ENCODE measurements around the gene RNF115. TPM values are rescaled to one million over a fixed set of nuclear protein-coding genes. Genes with fewer than 3 reads are reported as not detected.
"Not testable (repeated sequence)": the region's sequence is repeated elsewhere in the genome, so short reads cannot be mapped to it uniquely, and the experiment has no call there.

The RNF115 gene
- polyA plus RNA-seq, 1 donor from 2014 or later, result 22.3 TPM

- Histone ChIP-seq H3K27ac (ENCODE audit: low read length) (no peak overlapping the region), H3K79me2 (replicated peaks; ENCODE audit: insufficient read depth, low read length) (peaks cover 16% of the 10 kb centered on the region), H3K9ac (ENCODE audit: low read length) (peak overlapping the region; percentile 9), H3K9me3 (ENCODE audit: low read length) (no peaks in the 10 kb centered on the region), H4K20me1 (ENCODE audit: insufficient read depth) (no peaks in the 10 kb centered on the region), H3K27me3 (ENCODE audit: insufficient read depth, low read depth, low read length) (no peaks in the 10 kb centered on the region), H2AFZ (ENCODE audit: low read depth, low read length) (no peak overlapping the region), H3K4me2 (ENCODE audit: low read length) (peak overlapping the region; percentile 78), H3K36me3 (ENCODE audit: insufficient read depth, low read length) (peaks cover 5% of the 10 kb centered on the region), H3K4me3 (ENCODE audit: low read length) (peak overlapping the region; percentile 90), H3F3A (ENCODE audit: insufficient read depth, low read length, poor library complexity, severe bottlenecking) (no peaks in the 10 kb centered on the region), H3K9me2 (ENCODE audit: insufficient read depth, low read length) (no peaks in the 10 kb centered on the region)
- no peak for TF ChIP-seq EZH2 (IDR thresholded peaks at IDR 0.05; ENCODE audit: borderline replicate concordance, insufficient read depth, low read length, poor library complexity, severe bottlenecking)
- TF ChIP-seq CTCF (IDR thresholded peaks at IDR 0.05; ENCODE audit: poor library complexity, severe bottlenecking), result peak; percentile 49
Observed at GRCh38 chr1:145826030-145826429, 2.1 kb upstream of the RNF115 start.

GRCh38 chr1:145824499-145824842 lies 576 bp upstream of the RNF115 start:
- Histone ChIP-seq H3K27me3 (ENCODE audit: insufficient read depth, low read depth, low read length) (no peaks in the 10 kb centered on the region), H3F3A (ENCODE audit: insufficient read depth, low read length, poor library complexity, severe bottlenecking) (no peaks in the 10 kb centered on the region), H3K4me2 (ENCODE audit: low read length) (peak overlapping the region; percentile 78), H4K20me1 (ENCODE audit: insufficient read depth) (no peaks in the 10 kb centered on the region), H3K9me3 (ENCODE audit: low read length) (no peaks in the 10 kb centered on the region), H2AFZ (ENCODE audit: low read depth, low read length) (peak overlapping the region; percentile 85), H3K27ac (ENCODE audit: low read length) (peak overlapping the region; percentile 81), H3K4me3 (ENCODE audit: low read length) (peak overlapping the region; percentile 90), H3K79me2 (replicated peaks; ENCODE audit: insufficient read depth, low read length) (peaks cover 17% of the 10 kb centered on the region), H3K9me2 (ENCODE audit: insufficient read depth, low read length) (no peaks in the 10 kb centered on the region), H3K9ac (ENCODE audit: low read length) (peak overlapping the region; percentile 83), H3K36me3 (ENCODE audit: insufficient read depth, low read length) (peaks cover 5% of the 10 kb centered on the region)
- TF ChIP-seq MXI1 (conservative IDR thresholded peaks at IDR 0.05; ENCODE audit: poor library complexity, severe bottlenecking) (no peak), EZH2 (IDR thresholded peaks at IDR 0.05; ENCODE audit: borderline replicate concordance, insufficient read depth, low read length, poor library complexity, severe bottlenecking) (no peak), EP300 (conservative IDR thresholded peaks at IDR 0.05; ENCODE audit: poor library complexity, severe bottlenecking) (no peak), CTCF (IDR thresholded peaks at IDR 0.05; ENCODE audit: poor library complexity, severe bottlenecking) (no peak), REST (IDR thresholded peaks at IDR 0.05; ENCODE audit: borderline replicate concordance) (no peak), SMC3 (conservative IDR thresholded peaks at IDR 0.05; ENCODE audit: poor library complexity) (no peak), POLR2AphosphoS5 (IDR thresholded peaks at IDR 0.05) (no peak), RAD21 (conservative IDR thresholded peaks at IDR 0.05) (no peak), TAF1 (IDR thresholded peaks at IDR 0.05; ENCODE audit: low read depth) (no peak)

- H3K27me3 ChIP-seq (ENCODE audit: insufficient read depth, low read depth, low read length); H3K27ac ChIP-seq (ENCODE audit: low read length); H3K9me3 ChIP-seq (ENCODE audit: low read length); H3F3A ChIP-seq (ENCODE audit: insufficient read depth, low read length, poor library complexity, severe bottlenecking); H2AFZ ChIP-seq (ENCODE audit: low read depth, low read length); H3K4me3 ChIP-seq (ENCODE audit: low read length); H4K20me1 ChIP-seq (ENCODE audit: insufficient read depth); H3K36me3 ChIP-seq (ENCODE audit: insufficient read depth, low read length); H3K9me2 ChIP-seq (ENCODE audit: insufficient read depth, low read length); H3K9ac ChIP-seq (ENCODE audit: low read length); H3K4me2 ChIP-seq (ENCODE audit: low read length): not testable (repeated sequence)
- peaks cover 20% of the 10 kb centered on the region for H3K79me2 ChIP-seq (replicated peaks; ENCODE audit: insufficient read depth, low read length)
Observed at GRCh38 chr1:145822779-145823331, 1.0 kb downstream of the RNF115 start.

GRCh38 chr1:145818095-145818494 lies 5.8 kb downstream of the RNF115 start:
- H4K20me1 ChIP-seq (ENCODE audit: insufficient read depth); H3K36me3 ChIP-seq (ENCODE audit: insufficient read depth, low read length); H3K27me3 ChIP-seq (ENCODE audit: insufficient read depth, low read depth, low read length); H3K4me2 ChIP-seq (ENCODE audit: low read length); H3K9ac ChIP-seq (ENCODE audit: low read length); H3K27ac ChIP-seq (ENCODE audit: low read length); H3K4me3 ChIP-seq (ENCODE audit: low read length); H3F3A ChIP-seq (ENCODE audit: insufficient read depth, low read length, poor library complexity, severe bottlenecking); H2AFZ ChIP-seq (ENCODE audit: low read depth, low read length); H3K79me2 ChIP-seq (replicated peaks; ENCODE audit: insufficient read depth, low read length); H3K9me3 ChIP-seq (ENCODE audit: low read length); H3K9me2 ChIP-seq (ENCODE audit: insufficient read depth, low read length): not testable (repeated sequence)

Measured in neural cell (in vitro differentiated cells).